ENCODE measurements around the gene ZNF205. TPM values are rescaled to one million over a fixed set of nuclear protein-coding genes. Genes with fewer than 3 reads are reported as not detected.

ZNF205 gene
- total RNA-seq, 1 experiment from 2014 or later, result 19.0 TPM

DNA sequence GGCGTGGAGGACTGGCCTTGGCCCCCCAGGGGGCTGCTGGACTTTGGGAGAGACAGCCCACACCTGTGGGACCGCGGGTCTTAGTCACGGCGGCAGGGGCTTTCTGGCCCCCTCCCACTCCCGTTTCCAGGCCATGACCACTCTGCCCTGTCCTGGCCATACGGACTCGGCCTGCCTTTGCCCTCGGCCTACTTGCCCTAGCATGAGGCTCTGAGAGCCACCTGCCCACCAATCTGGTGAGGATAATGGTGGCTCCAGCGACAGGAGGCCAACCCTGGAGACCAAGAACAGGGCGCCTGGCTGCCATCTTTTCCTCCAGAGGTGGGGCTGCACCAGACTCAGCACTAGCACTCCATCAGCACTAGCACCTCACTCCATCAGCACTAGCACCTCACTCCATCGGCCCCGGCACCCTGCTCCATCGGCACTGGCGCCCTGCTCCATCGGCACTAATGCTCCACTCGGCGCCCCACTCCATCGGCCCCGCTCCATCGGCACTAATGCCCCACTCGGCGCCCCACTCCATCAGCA lies 29.5 kb downstream of the ZNF205 start:
- BruUV-seq (replicated peaks), result no TSS peak
- no peak for DNase-seq
- ChIA-PET POLR2A (ENCODE audit: unreplicated experiment) (no interaction called here), CTCF (no interaction called here)
- no peaks in the 10 kb centered on the region for H3K36me3 ChIP-seq (ENCODE audit: low read depth, low read length)
- no peaks in the 10 kb centered on the region for H3K9me2 ChIP-seq (replicated peaks; ENCODE audit: low read length)
- H3K4me3 ChIP-seq (ENCODE audit: low read length), result no peak overlapping the region
- no peaks in the 10 kb centered on the region for H3K79me2 ChIP-seq (ENCODE audit: low read length)
- H3K4me2 ChIP-seq (ENCODE audit: low read length), result no peak overlapping the region
- no peak overlapping the region for H2AFZ ChIP-seq (ENCODE audit: low read length)
- no peaks in the 10 kb centered on the region for H3K27me3 ChIP-seq (ENCODE audit: low read length)
- H3K9me3 ChIP-seq (ENCODE audit: low read length), result no peaks in the 10 kb centered on the region
- H4K20me1 ChIP-seq (ENCODE audit: low read length), result no peaks in the 10 kb centered on the region
- H3K27ac ChIP-seq (ENCODE audit: low read length), result no peak overlapping the region
- no peak for ATAC-seq
- no peak overlapping the region for H3K9ac ChIP-seq (ENCODE audit: low read length)
- no peaks in the 10 kb centered on the region for H3F3A ChIP-seq (ENCODE audit: low read length, unreplicated experiment)
- intact Hi-C loops (cut with micrococcal nuclease), result no loop called here
- TF ChIP-seq, protein P1, sequence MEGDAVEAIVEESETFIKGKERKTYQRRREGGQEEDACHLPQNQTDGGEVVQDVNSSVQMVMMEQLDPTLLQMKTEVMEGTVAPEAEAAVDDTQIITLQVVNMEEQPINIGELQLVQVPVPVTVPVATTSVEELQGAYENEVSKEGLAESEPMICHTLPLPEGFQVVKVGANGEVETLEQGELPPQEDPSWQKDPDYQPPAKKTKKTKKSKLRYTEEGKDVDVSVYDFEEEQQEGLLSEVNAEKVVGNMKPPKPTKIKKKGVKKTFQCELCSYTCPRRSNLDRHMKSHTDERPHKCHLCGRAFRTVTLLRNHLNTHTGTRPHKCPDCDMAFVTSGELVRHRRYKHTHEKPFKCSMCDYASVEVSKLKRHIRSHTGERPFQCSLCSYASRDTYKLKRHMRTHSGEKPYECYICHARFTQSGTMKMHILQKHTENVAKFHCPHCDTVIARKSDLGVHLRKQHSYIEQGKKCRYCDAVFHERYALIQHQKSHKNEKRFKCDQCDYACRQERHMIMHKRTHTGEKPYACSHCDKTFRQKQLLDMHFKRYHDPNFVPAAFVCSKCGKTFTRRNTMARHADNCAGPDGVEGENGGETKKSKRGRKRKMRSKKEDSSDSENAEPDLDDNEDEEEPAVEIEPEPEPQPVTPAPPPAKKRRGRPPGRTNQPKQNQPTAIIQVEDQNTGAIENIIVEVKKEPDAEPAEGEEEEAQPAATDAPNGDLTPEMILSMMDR (conservative IDR thresholded peaks at IDR 0.05; ENCODE audit: low read depth, low read length), result no peak
- no peak for TF ChIP-seq EZH2 (IDR thresholded peaks at IDR 0.05; ENCODE audit: low read length, unreplicated experiment)
- TF ChIP-seq EZH2phosphoT487 (IDR thresholded peaks at IDR 0.05; ENCODE audit: borderline replicate concordance, low read length), result no peak
- H3K4me1 ChIP-seq (ENCODE audit: insufficient read depth, low read length), result no peaks in the 10 kb centered on the region

DNA sequence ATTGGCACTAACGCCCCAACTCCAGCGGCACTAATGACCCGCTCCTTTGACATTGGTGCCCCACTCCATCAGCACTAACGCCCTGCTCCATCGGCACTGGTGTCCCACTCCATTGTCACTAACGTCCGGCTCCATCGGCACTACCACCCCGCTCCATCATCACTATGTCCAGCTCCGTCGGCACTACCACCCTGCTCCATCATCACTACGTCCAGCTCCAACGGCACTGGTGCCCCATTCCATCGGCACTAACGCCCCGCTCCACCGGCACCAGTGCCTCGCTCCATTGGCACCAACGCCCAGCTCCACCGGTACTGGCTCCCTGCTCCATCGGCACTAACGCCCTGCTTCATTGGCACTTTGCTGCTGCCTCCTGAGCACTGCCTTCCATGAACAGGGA lies 29.9 kb downstream of the ZNF205 start:
- Histone ChIP-seq H3K9me2 (replicated peaks; ENCODE audit: low read length) (no peaks in the 10 kb centered on the region), H3K79me2 (ENCODE audit: low read length) (no peaks in the 10 kb centered on the region), H3K36me3 (ENCODE audit: low read depth, low read length) (no peaks in the 10 kb centered on the region), H3K9me3 (ENCODE audit: low read length) (no peaks in the 10 kb centered on the region), H3K9ac (ENCODE audit: low read length) (no peak overlapping the region), H3K4me1 (ENCODE audit: insufficient read depth, low read length) (no peaks in the 10 kb centered on the region), H2AFZ (ENCODE audit: low read length) (no peak overlapping the region), H3K27me3 (ENCODE audit: low read length) (no peaks in the 10 kb centered on the region), H3K4me3 (ENCODE audit: low read length) (no peak overlapping the region), H3K4me2 (ENCODE audit: low read length) (no peak overlapping the region), H3K27ac (ENCODE audit: low read length) (no peak overlapping the region), H3F3A (ENCODE audit: low read length, unreplicated experiment) (no peaks in the 10 kb centered on the region), H4K20me1 (ENCODE audit: low read length) (no peaks in the 10 kb centered on the region)
- intact Hi-C loops (cut with micrococcal nuclease), result no loop called here
- ChIA-PET CTCF (no interaction called here), POLR2A (ENCODE audit: unreplicated experiment) (no interaction called here)
- ATAC-seq (no peak), DNase-seq (no peak)
- TF ChIP-seq EZH2 (IDR thresholded peaks at IDR 0.05; ENCODE audit: low read length, unreplicated experiment) (no peak), EZH2phosphoT487 (IDR thresholded peaks at IDR 0.05; ENCODE audit: borderline replicate concordance, low read length) (no peak)
- TF ChIP-seq, protein P1 (conservative IDR thresholded peaks at IDR 0.05; ENCODE audit: low read depth, low read length), result no peak
- no TSS peak for BruUV-seq (replicated peaks)

DNA sequence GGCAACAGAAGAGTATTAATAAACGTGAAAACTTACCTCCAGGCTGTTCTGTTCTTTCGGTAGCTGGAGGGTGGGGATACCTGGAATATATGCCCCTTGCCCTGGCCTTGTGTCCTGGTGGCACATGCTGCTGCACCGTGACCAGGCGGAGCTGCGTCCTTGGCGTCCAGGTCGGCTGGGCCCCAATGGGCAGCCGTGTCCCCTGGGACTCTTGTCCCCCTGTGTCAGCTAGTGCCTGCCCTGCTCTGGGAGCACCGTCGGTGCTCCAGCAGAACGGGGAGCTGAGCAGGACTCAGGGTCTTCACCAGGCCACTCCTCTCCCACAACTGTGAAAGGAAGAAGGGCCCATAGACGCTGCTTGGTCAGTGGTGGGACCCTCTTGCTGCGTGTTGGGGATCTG lies 30.4 kb downstream of the ZNF205 start:
- no peaks in the 10 kb centered on the region for H3K27me3 ChIP-seq (ENCODE audit: low read length)
- no peaks in the 10 kb centered on the region for H3K36me3 ChIP-seq (ENCODE audit: low read depth, low read length)
- no peak overlapping the region for H3K27ac ChIP-seq (ENCODE audit: low read length)
- no peak overlapping the region for H3K4me3 ChIP-seq (ENCODE audit: low read length)
- H3K9me2 ChIP-seq (replicated peaks; ENCODE audit: low read length), result no peaks in the 10 kb centered on the region
- no peaks in the 10 kb centered on the region for H3K4me1 ChIP-seq (ENCODE audit: insufficient read depth, low read length)
- H2AFZ ChIP-seq (ENCODE audit: low read length), result no peak overlapping the region
- no peak for ATAC-seq
- H3F3A ChIP-seq (ENCODE audit: low read length, unreplicated experiment), result no peaks in the 10 kb centered on the region
- TF ChIP-seq EZH2phosphoT487 (IDR thresholded peaks at IDR 0.05; ENCODE audit: borderline replicate concordance, low read length) (no peak), EZH2 (IDR thresholded peaks at IDR 0.05; ENCODE audit: low read length, unreplicated experiment) (no peak)
- TF ChIP-seq, protein P1 (conservative IDR thresholded peaks at IDR 0.05; ENCODE audit: low read depth, low read length), result no peak
- H4K20me1 ChIP-seq (ENCODE audit: low read length), result no peaks in the 10 kb centered on the region
- H3K9me3 ChIP-seq (ENCODE audit: low read length), result no peaks in the 10 kb centered on the region
- no TSS peak for BruUV-seq (replicated peaks)
- POLR2A ChIA-PET (ENCODE audit: unreplicated experiment), result no interaction called here
- H3K79me2 ChIP-seq (ENCODE audit: low read length), result no peaks in the 10 kb centered on the region
- DNase-seq, result no peak
- no peak overlapping the region for H3K4me2 ChIP-seq (ENCODE audit: low read length)
- H3K9ac ChIP-seq (ENCODE audit: low read length), result no peak overlapping the region
- CTCF ChIA-PET, result no interaction called here
- intact Hi-C loops (cut with micrococcal nuclease), result no loop called here
